HG03442 (cell line): ENCODE measurements around the gene SPR.
A peak's percentile ranks its signal among the peaks of the same experiment; 100 is the strongest.

Experiments
- ATAC-seq: cut with Tn5 transposase; IDR thresholded peaks from one replicate; pipeline ENCODE4 v1.9.1; 2021; ENCODE audit warnings: mild to moderate bottlenecking, moderate library complexity; ENCODE audit not compliant: unreplicated experiment

SPR gene

DNA sequence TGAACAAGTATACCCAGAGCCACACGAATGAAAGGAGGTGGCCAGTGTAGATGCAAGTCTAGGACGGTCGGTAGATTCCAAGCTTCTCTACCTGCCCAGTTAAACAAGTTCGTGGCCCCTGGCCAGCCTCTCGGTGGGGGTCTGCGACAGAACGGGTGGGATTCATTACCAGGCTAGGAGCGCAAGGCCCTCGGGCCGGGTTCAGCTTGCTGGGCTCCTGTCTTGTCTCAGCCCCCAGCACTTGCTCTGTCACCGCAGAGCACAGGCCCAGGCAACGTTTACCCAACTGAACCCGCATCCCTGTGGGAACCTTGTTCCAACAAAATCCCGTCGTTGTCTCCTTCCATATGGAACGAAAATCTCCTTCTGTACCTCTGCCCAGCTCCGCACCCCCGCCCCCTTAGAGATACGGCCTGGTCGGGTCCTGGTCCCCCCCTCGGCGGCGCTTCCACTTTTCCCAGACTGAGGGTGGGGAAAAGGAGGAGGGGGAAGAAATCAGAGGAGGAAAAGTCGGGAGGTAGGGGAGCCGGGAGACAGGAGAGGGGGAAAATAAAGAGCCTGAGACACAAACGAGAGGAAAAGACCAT, 28.2 kb downstream of the SPR start:
- no peak for ATAC-seq

DNA sequence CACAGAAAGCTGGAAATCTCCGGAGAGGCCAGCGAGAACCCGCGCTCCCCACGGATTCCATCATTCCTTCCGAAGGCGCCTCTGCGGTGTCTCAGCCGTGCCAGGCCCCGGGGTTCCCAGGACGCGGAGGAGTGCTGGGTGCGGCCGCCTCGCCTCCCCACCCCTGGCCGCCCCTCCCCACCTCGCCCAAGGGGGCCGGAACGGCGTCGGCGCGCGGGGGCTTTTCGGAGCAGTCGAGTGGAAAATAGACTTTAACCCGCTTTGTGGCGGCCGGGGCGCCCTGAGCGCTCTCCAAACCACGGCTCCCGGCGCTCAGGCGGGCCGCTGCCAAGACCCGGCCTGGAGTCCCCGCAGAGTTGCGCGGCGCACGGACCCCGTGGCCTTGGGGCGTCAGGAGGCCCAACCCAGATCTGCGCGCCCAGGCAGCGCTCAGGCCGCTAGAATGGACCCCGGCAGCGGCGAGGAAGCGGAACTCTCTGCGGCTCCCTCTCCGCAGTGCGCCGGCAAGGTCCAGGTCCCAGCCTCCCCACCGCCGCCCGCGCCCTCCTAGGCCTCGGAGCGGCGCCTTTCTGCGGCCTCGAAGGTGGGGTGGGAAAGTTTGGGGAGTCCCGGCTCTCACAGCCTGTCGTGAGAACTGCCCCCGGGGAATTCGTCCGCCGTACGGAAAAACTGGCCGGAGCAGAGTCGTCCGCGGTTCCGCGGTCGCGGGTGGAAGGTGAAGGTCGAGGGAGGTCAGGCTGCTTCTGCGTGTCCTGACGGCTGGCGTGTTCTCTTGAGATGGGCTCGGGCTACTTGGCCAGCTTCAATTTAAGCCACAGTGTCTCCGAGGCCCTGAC, 28.9 kb downstream of the SPR start:
- peak; percentile 63 for ATAC-seq

DNA sequence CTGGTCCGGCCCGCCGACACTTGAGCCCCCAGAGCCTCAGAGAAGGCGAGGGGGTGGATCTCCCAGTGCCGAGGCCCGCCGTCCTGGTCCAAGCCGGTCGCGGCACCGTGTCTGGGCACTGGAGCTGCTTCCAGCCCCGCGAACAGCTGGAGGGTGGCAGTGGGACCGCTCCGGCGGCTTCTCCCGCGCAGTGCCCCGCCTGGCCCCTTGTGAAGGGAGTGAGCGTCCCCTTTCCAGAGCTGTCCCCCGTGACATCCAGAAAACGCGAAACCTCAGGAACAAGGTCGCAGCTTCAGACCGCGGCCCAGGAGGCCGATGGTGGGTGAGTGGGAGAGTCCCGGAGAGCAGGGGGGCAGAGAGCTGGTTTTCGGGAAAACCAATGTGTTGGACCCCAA, 29.5 kb downstream of the SPR start:
- no peak for ATAC-seq

DNA sequence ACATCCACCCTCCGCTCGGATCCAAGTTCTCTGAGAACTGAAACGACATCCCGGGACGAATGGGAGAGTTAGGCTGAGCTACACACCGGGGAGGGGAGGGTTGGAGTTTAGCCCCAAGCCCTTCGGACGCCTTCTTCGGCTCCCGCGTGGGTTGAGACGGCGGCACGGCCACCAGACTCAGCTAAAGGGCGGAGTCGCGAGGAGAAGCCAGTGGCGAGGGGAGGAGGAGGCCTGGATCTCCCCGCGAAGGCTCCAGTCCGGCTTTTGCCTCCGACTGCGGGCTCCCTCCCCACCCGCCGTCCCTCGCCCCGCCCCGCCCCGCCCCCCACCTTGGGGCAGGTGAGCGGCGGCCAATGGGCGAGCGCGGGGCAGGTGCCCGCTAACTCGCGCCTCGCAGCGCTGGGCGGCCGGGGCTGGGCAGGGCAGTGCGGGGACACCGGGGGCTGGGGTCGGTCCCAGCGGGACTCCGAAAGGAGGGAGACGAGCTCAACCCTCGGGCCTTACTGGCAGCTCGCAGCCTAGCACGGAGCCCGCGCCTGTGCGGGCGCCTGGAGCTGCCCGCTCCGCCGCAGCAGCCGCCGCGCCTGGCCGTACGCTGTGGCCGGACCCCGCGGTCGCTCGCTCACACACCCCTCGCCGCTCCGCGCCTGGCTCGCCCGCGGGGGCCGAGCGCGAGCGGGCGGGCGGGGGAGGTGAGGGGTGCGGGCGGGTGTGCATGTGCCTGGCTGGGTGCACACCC, 30.1 kb downstream of the SPR start, which contains the start of gene EMX1:
TSS of gene EMX1 (plus strand) at position 382 of the 739 bp plus-strand sequence. CDS start at position 716, 334 bp downstream.
- peak; percentile 46 for ATAC-seq

DNA sequence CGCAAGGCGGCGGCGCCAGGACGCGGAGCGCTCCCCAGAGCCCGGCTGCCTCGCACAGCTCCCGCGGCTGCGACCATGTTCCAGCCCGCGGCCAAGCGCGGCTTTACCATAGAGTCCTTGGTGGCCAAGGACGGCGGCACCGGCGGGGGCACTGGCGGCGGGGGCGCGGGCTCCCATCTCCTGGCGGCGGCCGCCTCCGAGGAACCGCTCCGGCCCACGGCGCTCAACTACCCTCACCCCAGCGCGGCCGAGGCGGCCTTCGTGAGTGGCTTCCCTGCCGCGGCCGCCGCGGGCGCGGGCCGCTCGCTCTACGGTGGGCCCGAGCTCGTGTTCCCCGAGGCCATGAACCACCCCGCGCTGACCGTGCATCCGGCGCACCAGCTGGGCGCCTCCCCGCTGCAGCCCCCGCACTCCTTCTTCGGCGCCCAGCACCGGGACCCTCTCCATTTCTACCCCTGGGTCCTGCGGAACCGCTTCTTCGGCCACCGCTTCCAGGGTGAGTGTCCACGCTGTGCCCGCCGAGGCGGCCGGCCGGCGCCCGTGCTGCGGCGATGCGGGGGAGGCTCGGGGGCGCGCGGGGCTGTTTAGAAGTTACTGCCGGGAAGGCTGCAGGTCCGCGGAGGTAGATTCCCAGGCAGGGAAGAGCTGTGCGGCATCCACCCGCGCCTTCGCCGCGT, 30.8 kb downstream of the SPR start:
- ATAC-seq, result peak; percentile 1

DNA sequence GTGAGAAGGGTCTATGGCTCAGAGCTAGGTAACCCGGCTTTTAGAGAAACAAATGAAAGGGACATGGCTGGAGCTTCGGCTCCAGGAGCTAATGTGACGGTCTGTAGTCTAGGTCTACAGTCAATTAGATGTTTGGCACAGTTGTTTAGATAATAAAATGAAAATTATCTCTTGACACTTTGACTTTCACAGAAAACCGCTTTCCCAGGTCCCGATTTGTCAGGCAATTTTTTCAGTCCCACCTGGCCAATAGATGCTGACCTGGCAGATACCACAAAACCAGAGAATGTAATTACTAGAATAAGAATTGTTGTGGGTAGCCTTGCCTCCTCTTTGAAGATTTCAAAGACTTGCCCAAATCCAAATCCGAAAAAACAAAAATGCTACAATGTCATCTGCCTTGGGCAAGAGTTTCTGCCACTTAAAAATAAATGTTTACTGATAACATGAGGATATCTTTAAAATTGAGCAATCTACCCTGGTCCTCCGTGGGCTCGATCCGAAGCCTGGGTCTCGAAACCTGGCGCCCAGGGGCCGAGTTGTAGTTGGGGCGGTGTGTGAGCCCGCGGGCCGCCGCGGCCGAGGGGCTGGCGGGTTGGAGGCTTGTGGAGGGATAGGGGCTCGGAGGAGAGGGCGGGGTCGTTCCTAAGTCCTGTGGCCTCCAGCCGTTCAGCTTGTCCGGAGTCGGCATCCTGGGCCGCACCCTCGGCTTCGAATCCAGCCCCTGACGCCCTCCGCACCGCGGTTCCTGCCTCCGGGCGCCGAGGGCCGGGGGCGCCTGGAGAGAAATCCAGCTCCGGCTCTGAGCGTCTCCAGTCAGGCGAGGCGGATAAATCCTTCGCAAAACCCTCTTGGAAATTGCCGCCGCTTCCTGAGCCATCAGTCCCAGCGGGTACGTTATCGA, 32.5 kb downstream of the SPR start:
- ATAC-seq, result no peak

DNA sequence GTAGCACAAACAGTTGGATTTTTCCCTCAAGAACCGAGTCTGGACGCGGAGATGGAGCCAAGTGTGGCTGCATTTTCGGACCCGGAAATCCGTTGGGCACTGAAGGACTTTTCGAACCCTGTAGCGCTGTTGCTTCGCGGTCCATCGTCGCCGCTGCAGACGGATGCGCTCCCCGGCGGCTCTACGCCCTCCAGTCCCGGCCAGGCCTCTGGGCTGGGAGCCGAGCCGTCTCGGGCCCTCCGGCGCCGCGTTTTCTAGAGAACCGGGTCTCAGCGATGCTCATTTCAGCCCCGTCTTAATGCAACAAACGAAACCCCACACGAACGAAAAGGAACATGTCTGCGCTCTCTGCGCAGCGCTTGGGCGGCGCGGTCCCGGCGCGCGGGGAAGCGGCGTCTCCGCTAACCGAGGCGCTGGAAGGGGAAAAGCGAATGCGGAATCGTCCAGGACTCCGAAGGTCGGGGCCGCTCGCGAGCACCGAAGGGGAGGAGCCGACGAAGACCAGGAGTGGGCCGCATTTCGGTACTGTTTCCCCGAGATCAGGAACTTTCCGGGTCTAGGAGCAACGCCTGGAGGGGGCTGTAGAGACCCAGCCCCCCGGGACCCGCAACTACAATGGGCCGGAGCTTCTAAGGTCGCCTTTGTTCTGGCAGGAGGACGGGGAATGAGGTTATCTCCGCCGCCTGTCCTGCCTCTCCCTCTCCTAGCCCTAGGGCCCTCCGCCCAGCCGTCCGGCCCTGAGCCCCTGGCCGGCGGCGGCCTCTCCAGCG, 33.3 kb downstream of the SPR start:
- no peak for ATAC-seq

DNA sequence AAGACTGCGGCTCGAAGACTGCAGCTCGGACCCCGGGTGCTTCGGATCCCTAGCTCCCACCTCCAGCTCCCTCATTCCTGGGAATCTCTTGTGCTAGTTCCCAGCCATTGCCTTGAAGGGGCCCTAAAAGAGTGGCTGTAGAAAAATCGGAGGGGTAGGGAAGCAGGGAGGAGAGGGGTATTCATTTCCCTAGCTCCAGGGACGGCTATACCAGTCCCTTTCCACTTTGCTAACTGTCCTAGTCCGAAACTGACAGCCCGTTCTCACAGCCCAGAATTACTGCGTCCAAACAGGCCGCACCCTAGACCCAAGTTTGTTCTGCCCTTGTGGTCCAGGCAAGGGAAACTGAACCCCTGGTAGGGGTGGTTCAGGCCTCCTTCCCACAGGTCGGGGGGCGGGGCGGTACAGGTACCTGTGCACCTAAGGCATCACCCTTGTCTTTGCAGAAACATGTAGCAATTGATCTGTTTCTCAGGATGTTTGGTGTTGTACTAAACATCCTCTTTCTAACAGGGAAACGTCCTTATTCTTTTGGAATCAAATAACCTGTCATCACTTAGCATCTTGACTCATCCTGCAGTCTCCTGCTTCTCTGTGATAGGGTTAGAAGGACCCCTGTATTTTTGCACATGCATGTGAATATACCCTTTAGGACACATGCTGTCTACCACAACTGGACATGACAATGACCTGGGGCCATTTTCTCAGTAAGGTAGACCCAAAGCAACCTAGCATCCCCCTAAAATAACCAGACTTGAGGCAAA, 34.1 kb downstream of the SPR start:
- ATAC-seq, result no peak

DNA sequence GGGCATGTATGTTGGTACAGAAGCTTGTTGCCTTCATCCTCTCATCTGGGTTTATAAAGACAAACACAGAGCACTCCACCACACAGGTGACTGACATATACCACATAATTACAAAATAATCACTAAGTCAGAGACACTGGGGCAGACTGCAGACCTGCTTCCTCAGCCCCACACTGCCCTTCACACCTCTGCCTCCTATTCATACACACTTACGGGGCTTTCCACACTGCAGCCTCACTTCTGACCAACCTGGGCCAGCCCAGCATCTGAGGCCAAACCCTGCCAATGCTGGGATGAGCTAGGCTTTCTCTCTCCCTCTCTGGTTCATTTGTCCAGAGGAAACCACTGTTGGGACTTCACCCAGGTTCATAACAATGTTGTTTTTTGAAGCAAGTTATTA, 34.6 kb downstream of the SPR start:
- no peak for ATAC-seq

DNA sequence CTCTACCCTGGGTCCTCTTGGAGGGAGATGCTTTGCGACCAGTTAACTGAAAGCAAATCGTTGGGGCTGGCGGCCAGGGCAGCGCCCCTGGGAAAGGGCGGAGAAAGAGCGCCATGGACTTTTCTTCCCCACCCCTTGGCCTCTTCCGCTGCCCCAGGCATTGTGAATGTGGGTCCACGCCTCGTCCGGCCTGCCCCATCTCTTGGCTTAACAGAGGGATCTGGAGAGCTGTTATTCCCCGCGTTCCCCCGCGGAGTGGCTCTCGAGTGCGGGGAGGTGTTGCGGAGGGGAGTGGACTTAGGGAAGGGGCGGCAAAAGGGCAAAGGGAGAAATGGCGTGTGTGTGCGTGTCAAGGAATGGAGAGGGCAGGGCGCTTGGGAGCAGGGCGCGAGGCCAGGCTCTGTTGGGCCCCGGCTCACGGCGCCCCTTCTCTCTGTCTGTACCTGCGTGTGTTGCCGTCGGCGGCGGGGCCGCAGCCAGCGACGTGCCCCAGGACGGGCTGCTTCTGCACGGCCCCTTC, 36.7 kb downstream of the SPR start:
- no peak for ATAC-seq

DNA sequence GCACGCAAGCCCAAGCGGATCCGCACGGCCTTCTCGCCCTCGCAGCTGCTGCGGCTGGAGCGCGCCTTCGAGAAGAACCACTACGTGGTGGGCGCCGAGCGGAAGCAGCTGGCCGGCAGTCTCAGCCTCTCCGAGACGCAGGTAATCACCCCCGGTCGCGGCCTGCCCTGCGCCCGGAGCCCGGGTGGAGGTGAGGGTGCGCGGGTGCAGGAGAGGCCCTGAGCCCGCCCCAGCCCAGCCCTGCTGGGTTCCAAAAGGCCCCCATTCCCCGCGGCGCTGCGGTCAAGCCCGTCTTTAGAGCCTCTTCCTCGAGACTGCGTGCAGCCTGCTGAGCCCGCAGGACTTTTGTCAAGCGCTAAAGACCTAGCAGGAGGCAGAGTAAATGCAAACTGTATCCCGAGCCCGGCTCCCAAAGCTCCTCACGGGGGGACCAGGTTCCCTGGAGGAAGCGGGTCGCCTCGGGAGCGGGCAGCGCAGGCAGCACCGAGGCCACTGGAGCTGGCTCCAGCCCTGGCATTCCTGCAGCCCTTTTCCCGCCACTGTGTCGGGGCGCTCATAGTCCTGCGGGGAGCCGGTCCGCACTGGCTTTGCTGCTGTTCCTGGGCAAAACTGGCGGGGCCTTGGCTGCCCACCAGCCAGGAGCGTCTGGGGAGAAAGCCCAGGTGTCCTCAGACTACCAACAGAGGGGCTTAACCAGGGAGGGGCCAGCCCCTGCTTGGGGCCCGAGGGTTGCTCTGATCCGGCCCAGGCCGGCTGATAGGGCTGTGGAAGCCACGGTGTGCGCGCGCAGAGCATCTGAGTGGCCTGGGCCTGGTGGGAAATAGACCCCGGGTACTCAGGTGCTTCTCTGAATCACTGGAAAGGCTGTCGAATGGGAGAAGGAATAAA, 37.4 kb downstream of the SPR start:
- ATAC-seq, result peak; percentile 29

DNA sequence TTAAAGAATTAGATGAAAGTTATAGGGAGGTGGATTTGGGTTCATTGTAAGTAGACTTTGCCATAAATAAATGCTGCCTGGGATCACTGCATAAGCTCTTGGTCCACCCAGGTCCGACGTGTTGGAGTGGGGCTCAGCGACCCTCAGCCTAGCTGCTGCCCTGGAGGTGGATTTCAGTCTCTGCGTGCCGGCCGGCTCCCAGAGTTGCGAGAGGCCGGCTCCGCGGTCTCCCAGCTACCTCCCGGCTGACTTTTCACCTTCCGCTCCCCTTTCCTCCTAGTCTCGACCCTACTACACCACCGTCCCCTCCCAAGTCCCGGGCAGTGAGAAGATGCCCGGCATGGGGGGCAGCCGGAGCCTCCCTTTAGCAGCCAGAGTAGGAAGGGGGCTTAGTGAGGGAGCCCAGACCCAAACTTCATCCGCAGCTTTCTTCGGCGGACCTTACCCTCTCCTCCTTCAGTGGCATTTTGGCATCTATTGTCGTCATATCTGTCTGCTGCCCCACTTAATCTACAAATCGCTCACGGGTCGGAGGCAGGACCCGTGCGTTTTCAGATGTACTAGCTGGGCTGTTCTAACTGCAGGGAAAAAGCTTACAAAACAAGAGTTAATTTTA, 38.2 kb downstream of the SPR start:
- ATAC-seq, result no peak

DNA sequence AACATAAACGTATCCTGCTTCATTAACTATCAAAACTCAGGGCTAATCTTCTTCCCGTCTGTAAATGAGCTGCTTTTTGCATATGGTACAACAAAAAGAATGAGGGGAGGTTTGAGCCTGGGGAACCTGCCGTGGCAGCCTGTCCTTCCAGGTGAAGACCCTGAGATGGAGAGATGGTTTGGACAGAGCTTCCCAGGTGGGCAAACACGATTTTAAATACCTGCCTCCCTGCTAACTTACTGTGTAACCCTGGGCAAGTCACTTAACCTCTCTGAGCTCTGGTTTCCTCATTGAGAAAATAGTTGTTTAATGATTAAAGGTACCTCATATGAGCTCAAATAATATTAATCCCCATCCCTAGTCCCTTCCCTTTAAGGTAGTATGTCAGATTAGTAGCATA, 39.2 kb downstream of the SPR start:
- no peak for ATAC-seq

DNA sequence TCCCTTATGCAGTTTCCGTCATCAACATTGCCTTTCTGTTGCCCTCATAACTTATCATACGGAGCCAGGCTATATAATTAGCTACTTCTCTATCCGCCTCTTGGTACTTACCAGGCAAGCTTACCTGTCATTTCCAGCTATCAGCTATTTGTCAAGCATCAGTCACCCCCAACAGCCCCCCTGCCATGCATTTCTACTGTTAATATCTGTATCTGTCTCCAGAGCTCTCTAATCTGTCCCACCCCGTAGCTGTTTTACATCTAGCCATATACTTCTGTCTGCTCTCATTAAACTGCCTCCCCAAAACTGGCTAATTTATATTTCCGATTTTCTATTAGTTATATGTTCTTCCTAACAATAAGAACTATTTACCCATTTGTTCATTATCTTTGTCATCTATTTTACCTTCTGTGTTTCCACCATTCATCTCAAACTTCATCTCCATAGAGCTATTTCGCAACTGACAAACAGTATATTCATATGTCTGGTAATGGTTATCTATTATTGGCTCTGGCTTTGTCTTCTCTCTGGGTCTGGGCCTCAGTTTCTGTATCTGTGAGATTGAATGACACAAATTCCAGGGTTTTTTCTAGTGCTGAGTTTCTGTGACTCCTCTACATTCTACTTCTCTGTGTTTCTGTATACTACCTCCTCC, 39.7 kb downstream of the SPR start:
- no peak for ATAC-seq

DNA sequence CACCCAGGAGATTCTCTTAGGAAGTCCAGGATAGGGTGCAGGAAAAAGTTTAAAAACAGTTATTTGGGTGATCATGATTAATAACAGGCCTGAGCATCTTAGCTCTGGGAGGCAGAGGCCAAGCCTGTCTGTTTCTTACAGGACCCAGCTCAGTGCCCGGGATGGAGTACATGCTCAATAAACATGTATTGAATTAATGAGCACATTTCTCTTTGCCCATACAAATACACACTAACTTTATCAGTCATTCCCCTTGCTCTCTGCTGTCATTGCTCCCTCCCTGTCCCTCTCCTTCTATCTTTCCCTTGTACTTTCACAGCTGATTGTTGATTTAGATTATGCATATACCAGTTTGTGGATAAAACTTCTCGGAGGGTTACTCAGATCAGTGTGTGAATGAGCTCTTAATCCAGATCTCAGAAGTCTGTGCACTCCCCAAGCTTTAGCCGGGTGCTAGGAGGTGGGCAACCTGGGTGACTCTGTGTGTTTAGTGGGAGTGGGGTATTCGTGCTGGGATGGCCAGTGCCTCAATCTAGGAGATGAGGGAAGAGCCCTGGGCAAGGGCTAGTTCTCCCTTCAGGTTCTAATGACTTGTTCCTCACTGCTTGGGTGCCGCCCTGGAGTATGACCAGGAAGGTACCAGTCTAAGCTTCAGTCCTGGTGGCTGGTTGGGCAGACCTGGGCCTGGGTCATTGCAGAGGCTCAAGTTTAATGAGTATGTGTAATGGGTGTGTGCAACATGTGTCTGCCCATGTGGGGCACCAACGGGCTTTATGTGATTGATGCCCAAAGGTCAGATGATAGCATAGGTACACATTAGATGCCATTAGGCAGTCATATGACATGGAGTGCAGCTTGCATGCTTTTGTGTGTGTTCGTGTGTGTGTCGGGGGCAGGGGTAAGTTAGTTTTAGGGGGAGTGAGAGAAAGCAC, 40.7 kb downstream of the SPR start:
- ATAC-seq, result no peak

DNA sequence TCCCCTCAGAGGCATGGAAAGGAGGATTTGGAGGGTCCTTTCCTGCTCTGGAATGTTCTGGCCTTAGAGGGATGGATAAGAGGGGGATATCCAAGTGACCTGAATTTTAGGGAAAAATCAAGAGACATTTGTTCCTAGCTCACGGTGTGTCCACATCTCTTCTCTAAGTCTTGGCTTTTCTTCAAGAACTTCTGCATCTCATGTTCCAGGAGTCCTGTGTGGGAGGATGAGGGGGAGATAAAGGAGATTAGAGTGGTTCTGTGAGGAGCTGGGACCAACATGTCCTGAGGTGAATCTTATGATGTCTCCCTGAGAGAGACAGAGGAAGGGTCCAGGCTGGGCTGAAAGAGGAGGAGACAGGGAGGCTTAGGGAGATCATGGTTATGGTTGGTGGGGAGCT, 41.8 kb downstream of the SPR start:
- no peak for ATAC-seq
